Measurements from ENCODE around the gene SRSF5. TPM values are rescaled to one million over a fixed set of nuclear protein-coding genes. Genes with fewer than 3 reads are reported as not detected.
"Not testable (repeated sequence)": the region's sequence is repeated elsewhere in the genome, so short reads cannot be mapped to it uniquely, and the experiment has no call there.

The SRSF5 gene
- total RNA-seq, 1 experiment from 2014 or later = 153 TPM

- in situ Hi-C loops (cut with HindIII; ENCODE audit: low pct_unique_long_range_greater_than_20kb, low sequenced_read_pairs) = no loop called here
- no peak for DNase-seq (ENCODE audit: low read depth, low spot score)
Observed at GRCh38 chr14:69794791-69795190, 27.8 kb downstream of the SRSF5 start.

- DNase-seq (ENCODE audit: low read depth, low spot score) = no peak
- in situ Hi-C loops (cut with HindIII; ENCODE audit: low pct_unique_long_range_greater_than_20kb, low sequenced_read_pairs) = no loop called here
Observed at GRCh38 chr14:69795691-69796090, 28.7 kb downstream of the SRSF5 start.

- in situ Hi-C loops (cut with HindIII; ENCODE audit: low pct_unique_long_range_greater_than_20kb, low sequenced_read_pairs) = no loop called here
- DNase-seq (ENCODE audit: low read depth, low spot score) = no peak
Observed at GRCh38 chr14:69796797-69797500, 30.0 kb downstream of the SRSF5 start, which contains the start of gene SLC10A1. Gene SLC10A1, minus strand, starts transcription at chr14:69797241. Its CDS starts 86 bp downstream, at chr14:69797155.

DNA sequence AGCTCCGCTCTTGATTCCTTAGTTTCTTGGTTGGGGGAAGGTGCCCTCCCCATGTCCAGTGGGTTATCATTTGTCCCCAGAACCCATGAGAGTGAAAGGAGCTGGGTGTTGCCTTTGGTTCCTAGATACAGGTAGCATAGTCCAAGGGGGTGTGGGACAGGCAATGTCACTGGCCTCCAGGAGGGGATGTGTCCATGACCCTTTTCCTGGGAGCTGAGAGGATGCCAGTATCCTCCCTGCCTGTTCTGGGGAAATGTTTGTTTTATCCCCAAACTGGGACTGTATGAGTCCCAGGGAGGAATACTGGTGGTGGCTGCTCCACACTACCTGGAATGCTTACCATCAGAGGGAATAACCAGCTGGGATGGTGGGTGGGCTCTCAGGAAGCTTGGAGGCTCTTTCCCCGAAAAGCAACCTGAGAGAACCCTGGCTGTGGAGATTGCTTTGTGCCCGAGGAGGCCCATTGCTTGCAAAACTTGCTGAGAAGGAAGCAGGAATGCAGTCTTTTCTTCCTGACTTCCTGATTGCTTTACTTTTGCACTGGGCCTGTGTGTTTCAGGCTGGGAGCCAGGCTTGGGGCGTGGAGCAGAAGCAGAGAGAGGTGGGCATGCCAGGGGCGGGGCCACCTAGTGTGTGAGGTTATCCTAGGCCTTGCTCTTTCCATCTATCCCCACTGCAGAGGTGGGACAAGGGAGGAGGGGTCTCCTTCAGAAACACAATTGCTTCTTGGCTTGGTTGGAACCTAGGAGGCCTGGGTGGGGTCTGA is 30.8 kb downstream of the SRSF5 start:
- DNase-seq (ENCODE audit: low read depth, low spot score) = no peak
- in situ Hi-C loops (cut with HindIII; ENCODE audit: low pct_unique_long_range_greater_than_20kb, low sequenced_read_pairs) = no loop called here

GRCh38 chr14:69798339-69798735 is 31.4 kb downstream of the SRSF5 start:
- in situ Hi-C loops (cut with HindIII; ENCODE audit: low pct_unique_long_range_greater_than_20kb, low sequenced_read_pairs) = no loop called here
- no peak for DNase-seq (ENCODE audit: low read depth, low spot score)

DNA sequence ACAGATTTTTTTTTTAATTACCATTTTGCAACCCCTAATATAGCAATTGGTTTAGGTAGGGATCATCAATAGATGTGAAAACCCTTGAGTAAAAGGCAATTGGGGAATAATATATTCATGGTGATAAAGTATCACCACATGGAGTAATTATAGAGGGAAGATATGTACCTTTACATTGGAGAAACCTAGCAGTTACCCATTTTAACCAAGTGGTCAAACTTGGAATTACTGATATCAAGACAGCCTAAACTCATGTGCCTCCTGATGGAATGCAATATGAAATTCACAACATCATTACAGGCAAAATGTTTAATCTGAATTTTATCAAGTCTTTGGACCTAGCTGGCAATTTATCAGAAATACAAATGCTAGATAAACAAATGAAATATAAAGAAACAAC is 36.8 kb downstream of the SRSF5 start:
- peak; percentile 44 for DNase-seq (ENCODE audit: low read depth, low spot score)
- in situ Hi-C loops (cut with HindIII; ENCODE audit: low pct_unique_long_range_greater_than_20kb, low sequenced_read_pairs) = no loop called here

DNA sequence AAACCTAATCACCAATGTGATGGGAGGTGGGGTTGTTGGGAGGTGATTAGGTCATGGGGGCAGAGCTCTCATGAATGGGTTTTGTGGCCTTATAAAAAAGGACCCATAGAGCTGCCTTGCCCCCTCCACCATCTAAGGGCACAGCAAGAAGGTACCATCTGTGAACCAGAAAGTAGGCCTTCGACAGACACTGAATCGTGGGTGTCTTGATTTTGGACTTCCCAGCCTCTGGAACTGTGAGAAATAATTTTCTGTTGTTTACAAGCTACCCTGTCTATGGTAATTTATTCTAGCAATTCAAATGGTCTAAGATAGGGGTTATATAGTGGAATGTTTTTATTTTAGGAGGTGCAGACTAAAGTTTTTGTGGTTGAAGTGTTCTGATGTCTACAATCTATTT is 38.0 kb downstream of the SRSF5 start:
- in situ Hi-C loops (cut with HindIII; ENCODE audit: low pct_unique_long_range_greater_than_20kb, low sequenced_read_pairs) = no loop called here
- DNase-seq (ENCODE audit: low read depth, low spot score) = no peak

DNA sequence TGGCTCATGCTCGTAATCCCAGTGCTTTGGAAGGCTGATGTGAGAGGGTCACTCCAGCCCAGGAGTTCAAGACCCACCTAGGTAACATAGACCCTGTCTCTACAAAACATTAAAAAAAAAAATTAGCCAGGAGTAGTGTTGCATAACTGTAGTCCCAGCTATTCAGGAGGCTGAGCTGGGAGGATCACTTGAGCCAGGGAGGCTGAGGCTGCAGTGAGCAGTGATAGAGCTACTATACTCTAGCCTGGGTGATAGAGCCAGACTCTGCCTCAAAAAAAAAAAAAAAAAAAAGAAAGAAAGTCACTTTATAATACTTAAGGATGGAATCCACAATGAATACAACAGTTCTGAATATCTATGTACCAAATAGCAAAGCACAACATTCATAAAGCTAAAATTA is 40.2 kb downstream of the SRSF5 start:
- in situ Hi-C loops (cut with HindIII; ENCODE audit: low pct_unique_long_range_greater_than_20kb, low sequenced_read_pairs) = no loop called here
- no peak for DNase-seq (ENCODE audit: low read depth, low spot score)

- DNase-seq (ENCODE audit: low read depth, low spot score) = no peak
- in situ Hi-C loops (cut with HindIII; ENCODE audit: low pct_unique_long_range_greater_than_20kb, low sequenced_read_pairs) = no loop called here
Observed at GRCh38 chr14:69808919-69809808, 42.2 kb downstream of the SRSF5 start.

DNA sequence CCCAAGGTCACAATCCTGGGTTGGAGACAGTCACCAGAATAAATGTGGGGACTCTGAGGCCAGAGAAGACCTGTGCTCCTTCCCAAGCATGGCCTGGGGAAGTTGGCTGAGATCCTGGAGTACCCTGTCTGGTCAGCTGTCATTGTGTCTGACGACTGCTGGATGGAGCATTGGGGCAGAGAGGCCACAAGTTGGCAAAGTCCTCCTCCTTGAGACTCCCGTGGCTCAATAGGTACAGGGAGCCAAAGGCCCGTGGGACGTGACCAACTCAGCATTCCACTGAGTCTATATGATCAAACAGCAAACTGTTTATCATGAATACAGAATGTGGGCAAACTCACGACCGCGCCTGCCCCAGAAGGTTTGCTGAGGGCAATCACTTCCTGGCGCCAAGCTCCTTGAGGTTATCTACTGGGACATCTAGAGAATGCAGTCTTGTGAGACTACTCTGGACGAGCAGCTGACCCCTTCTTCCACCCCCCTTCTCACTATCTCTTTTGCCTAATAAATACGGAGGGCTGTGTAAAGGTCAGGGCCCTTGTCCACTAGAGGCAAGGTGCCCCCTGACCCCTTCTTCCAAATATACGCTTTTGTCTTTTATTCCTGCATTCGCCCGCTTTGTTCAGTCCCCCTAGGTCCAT is 44.4 kb downstream of the SRSF5 start:
- in situ Hi-C loops (cut with HindIII; ENCODE audit: low pct_unique_long_range_greater_than_20kb, low sequenced_read_pairs) = no loop called here
- no peak for DNase-seq (ENCODE audit: low read depth, low spot score)

- no peak for DNase-seq (ENCODE audit: low read depth, low spot score)
- in situ Hi-C loops (cut with HindIII; ENCODE audit: low pct_unique_long_range_greater_than_20kb, low sequenced_read_pairs) = no loop called here
Observed at GRCh38 chr14:69811868-69812252, 44.9 kb downstream of the SRSF5 start.

GRCh38 chr14:69812711-69813110 is 45.8 kb downstream of the SRSF5 start:
- in situ Hi-C loops (cut with HindIII; ENCODE audit: low pct_unique_long_range_greater_than_20kb, low sequenced_read_pairs) = no loop called here
- peak; percentile 42 for DNase-seq (ENCODE audit: low read depth, low spot score)

- in situ Hi-C loops (cut with HindIII; ENCODE audit: low pct_unique_long_range_greater_than_20kb, low sequenced_read_pairs); DNase-seq (ENCODE audit: low read depth, low spot score): not testable (repeated sequence)
Observed at GRCh38 chr14:69813346-69813745, 46.4 kb downstream of the SRSF5 start.

- DNase-seq (ENCODE audit: low read depth, low spot score) = no peak
- in situ Hi-C loops (cut with HindIII; ENCODE audit: low pct_unique_long_range_greater_than_20kb, low sequenced_read_pairs) = no loop called here
Observed at GRCh38 chr14:69814397-69814796, 47.5 kb downstream of the SRSF5 start.

DNA sequence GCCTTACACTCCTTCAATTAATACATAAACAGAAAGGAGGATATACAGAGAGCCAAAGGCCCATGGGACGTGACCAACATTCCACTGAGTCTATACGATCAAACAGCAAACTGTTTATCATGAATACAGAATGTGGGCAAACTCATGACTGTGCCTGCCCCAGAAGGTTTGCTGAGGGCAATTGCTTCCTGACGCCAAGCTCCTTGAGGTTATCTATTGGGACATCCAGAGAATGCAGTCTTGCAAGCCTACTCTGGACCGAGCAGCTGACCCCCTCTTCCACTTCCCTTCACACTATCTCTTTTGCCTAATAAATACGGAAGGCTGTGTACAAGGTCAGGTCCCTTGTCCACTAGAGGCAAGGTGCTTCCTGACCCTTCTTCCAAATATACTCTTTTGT is 48.6 kb downstream of the SRSF5 start:
- in situ Hi-C loops (cut with HindIII; ENCODE audit: low pct_unique_long_range_greater_than_20kb, low sequenced_read_pairs) = no loop called here
- no peak for DNase-seq (ENCODE audit: low read depth, low spot score)

- DNase-seq (ENCODE audit: low read depth, low spot score) = no peak
Observed at GRCh38 chr14:69816216-69816615, 49.3 kb downstream of the SRSF5 start.

GRCh38 chr14:69818758-69819191 is 51.8 kb downstream of the SRSF5 start:
- DNase-seq (ENCODE audit: low read depth, low spot score) = peak; percentile 86
- in situ Hi-C loops (cut with HindIII; ENCODE audit: low pct_unique_long_range_greater_than_20kb, low sequenced_read_pairs) = no loop called here

More at GRCh38 chr14:69816216-69816615, 49.3 kb downstream of the SRSF5 start:
- in situ Hi-C loops (cut with HindIII; ENCODE audit: low pct_unique_long_range_greater_than_20kb, low sequenced_read_pairs) = no loop called here

- in situ Hi-C loops (cut with HindIII; ENCODE audit: low pct_unique_long_range_greater_than_20kb, low sequenced_read_pairs) = no loop called here
- DNase-seq (ENCODE audit: low read depth, low spot score) = no peak
Observed at GRCh38 chr14:69819607-69820006, 52.7 kb downstream of the SRSF5 start.
